CD4-positive, alpha-beta T cell treated with Interleukin-6 at 100 ng/mL for 8 hours (primary cell): ENCODE results near the gene SIGLEC7.

Experiments used
- DNase-seq: peaks from one replicate; pipeline ENCODE4 v3.0.0-alpha.2; 2020; ENCODE audit warnings: mixed read lengths, low spot score

The SIGLEC7 gene

GRCh38 chr19:51119101-51119500, 23.0 kb upstream of the SIGLEC7 start:
- no peak for DNase-seq

- no peak for DNase-seq
Observed at GRCh38 chr19:51119611-51120010, 22.5 kb upstream of the SIGLEC7 start.

GRCh38 chr19:51120160-51120559, 21.9 kb upstream of the SIGLEC7 start:
- DNase-seq: no peak

- no peak for DNase-seq
Observed at GRCh38 chr19:51121257-51121656, 20.8 kb upstream of the SIGLEC7 start.

GRCh38 chr19:51122112-51122981, 19.8 kb upstream of the SIGLEC7 start:
- no peak for DNase-seq

- peak; percentile 80 for DNase-seq
Observed at GRCh38 chr19:51123381-51123800, 18.7 kb upstream of the SIGLEC7 start.

GRCh38 chr19:51123802-51124201, 18.3 kb upstream of the SIGLEC7 start:
- DNase-seq: no peak

- no peak for DNase-seq
Observed at GRCh38 chr19:51124216-51124615, 17.9 kb upstream of the SIGLEC7 start.

GRCh38 chr19:51124729-51125128, 17.4 kb upstream of the SIGLEC7 start, which contains the start of gene SIGLEC9:
TSS of gene SIGLEC9 (plus strand) at chr19:51124906. CDS start at chr19:51124975, 69 bp downstream.
- no peak for DNase-seq

GRCh38 chr19:51125421-51126075, 16.6 kb upstream of the SIGLEC7 start:
- no peak for DNase-seq

- DNase-seq: no peak
Observed at GRCh38 chr19:51127032-51127431, 15.1 kb upstream of the SIGLEC7 start.

GRCh38 chr19:51127755-51128154, 14.3 kb upstream of the SIGLEC7 start:
- DNase-seq: peak; percentile 21

- DNase-seq: no peak
Observed at GRCh38 chr19:51128227-51128626, 13.9 kb upstream of the SIGLEC7 start.

- DNase-seq: no peak
Observed at GRCh38 chr19:51129716-51130115, 12.4 kb upstream of the SIGLEC7 start.

GRCh38 chr19:51131780-51132680, 10.1 kb upstream of the SIGLEC7 start:
- DNase-seq: peak; percentile 67

- DNase-seq: no peak
Observed at GRCh38 chr19:51135004-51135403, 7.1 kb upstream of the SIGLEC7 start.

GRCh38 chr19:51135986-51136762, 5.9 kb upstream of the SIGLEC7 start:
- DNase-seq: no peak

GRCh38 chr19:51136851-51137551, 5.1 kb upstream of the SIGLEC7 start:
- peak; percentile 21 for DNase-seq

GRCh38 chr19:51137792-51138425, 4.2 kb upstream of the SIGLEC7 start:
- no peak for DNase-seq

- no peak for DNase-seq
Observed at GRCh38 chr19:51138549-51138979, 3.5 kb upstream of the SIGLEC7 start.
